DND-41 (cell line): ENCODE measurements around the gene KNCN.

Experiments used
- ATAC-seq: fragments of 200-7000 bp; cut with Tn5 transposase; 3 replicates; pipeline ENCODE4 v1.9.1; 2021; ENCODE audit warnings: low read depth; ENCODE audit not compliant: insufficient read depth
- DNase-seq: peaks from one replicate; pipeline ENCODE4 v3.0.0-alpha.2; 2020
- H2AFZ ChIP-seq: 2 replicates; pipeline ENCODE4 v1.6.0; 2012; ENCODE audit warnings: low read depth, low read length
- H3K27ac ChIP-seq: 2 replicates; pipeline ENCODE4 v1.5.1; 2012; ENCODE audit warnings: low read length, inconsistent platforms
- H3K27me3 ChIP-seq: fragments of 200-600 bp; sonication (generic); 2 replicates; pipeline ENCODE4 v1.6.0; 2012; ENCODE audit warnings: low read length, mild to moderate bottlenecking, inconsistent platforms; ENCODE audit not compliant: insufficient read depth, poor library complexity
- H3K36me3 ChIP-seq: 2 replicates; pipeline ENCODE4 v1.5.1; 2012; ENCODE audit warnings: low read length, inconsistent platforms; ENCODE audit not compliant: insufficient read depth
- H3K4me1 ChIP-seq: 2 replicates; pipeline ENCODE4 v1.5.1; 2012; ENCODE audit warnings: mild to moderate bottlenecking, low read length; ENCODE audit not compliant: insufficient read depth
- H3K4me2 ChIP-seq: 2 replicates; pipeline ENCODE4 v1.6.0; 2012; ENCODE audit warnings: mild to moderate bottlenecking, moderate library complexity, low read length, inconsistent platforms; ENCODE audit not compliant: insufficient read depth
- H3K4me3 ChIP-seq, 2 experiments: fragments of 200-600 bp in 1 of 2; shearing (Covaris generic) in 1 of 2; 2 replicates each; pipeline ENCODE4 v1.5.1; 2012 to 2016; ENCODE audit warnings: inconsistent platforms in 2 of 2, low read length in 2 of 2, mild to moderate bottlenecking in 2 of 2, low read depth in 1 of 2, moderate library complexity in 1 of 2
- H3K79me2 ChIP-seq: 2 replicates; pipeline ENCODE4 v1.6.0; 2012; ENCODE audit warnings: low read length, inconsistent platforms; ENCODE audit not compliant: insufficient read depth
- H3K9ac ChIP-seq: 2 replicates; pipeline ENCODE4 v1.6.0; 2012; ENCODE audit warnings: low read depth, mild to moderate bottlenecking, inconsistent platforms, low read length, moderate library complexity
- H3K9me3 ChIP-seq: 2 replicates; pipeline ENCODE4 v1.5.1; 2012; ENCODE audit warnings: low read length, moderate library complexity, mild to moderate bottlenecking, inconsistent platforms; ENCODE audit not compliant: insufficient read depth, severe bottlenecking
- H4K20me1 ChIP-seq: 2 replicates; pipeline ENCODE4 v1.6.0; 2012; ENCODE audit warnings: low read length; ENCODE audit not compliant: insufficient read depth
- EZH2 ChIP-seq: IDR thresholded peaks from 3 replicates; pipeline ENCODE4 v1.6.1; 2012; ENCODE audit warnings: borderline replicate concordance, low read depth, mild to moderate bottlenecking, moderate library complexity, low read length, inconsistent platforms; ENCODE audit not compliant: severe bottlenecking
- TF ChIP-seq, protein P1 (sequence below): IDR thresholded peaks from 2 replicates; pipeline ENCODE4 v1.5.1; 2012; ENCODE audit warnings: borderline replicate concordance, low read length, moderate library complexity, mild to moderate bottlenecking; ENCODE audit not compliant: poor library complexity, severe bottlenecking; ENCODE audit errors: extremely low read depth

The KNCN gene

DNA sequence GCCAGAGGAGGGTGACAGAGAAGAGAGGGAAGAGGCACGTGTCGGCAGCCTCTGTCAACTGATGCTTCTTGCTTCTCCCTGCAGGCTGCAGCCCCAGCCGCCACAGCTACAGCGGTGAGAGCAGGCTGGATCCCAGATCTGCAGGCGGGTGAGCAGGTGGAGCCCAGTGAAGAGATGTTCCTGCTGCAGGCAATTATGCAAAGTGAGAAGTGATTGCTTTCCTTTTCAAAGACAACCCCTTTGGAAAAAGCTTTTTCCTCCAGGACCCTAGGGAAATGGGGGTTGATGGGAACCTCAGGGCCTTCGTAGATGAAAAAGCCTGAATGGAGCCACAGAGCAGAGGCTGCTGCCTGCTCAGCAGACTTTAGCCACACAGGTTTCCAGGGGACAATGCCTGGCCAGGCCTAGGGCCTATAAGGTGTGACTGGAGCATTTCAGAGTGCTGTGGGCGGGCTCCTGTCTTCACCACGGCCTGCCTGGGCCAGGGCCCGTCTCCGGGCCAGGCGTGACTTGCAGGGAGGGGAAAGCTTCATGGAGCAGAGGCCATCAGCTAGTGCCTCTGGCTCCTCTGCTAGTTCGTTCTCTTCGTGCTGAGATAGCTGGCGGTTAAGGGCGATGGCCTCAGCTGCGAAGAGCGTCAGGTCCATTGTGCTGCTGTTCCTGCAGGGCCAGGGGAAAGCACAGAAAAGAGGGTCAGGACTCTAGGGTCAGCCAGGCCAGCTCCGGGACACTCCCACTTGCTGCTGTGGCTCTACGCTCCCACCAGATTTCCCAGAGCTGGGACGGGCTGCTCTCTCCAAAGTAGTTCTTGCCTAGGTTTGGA, 6.9 kb upstream of the KNCN start:
- Histone ChIP-seq H3K9ac (no peak overlapping the region), H3K27me3 (no peaks in the 10 kb centered on the region), H3K4me3 (no peak overlapping the region), H4K20me1 (no peaks in the 10 kb centered on the region), H3K79me2 (no peaks in the 10 kb centered on the region), H3K9me3 (no peaks in the 10 kb centered on the region), H3K27ac (no peak overlapping the region), H3K4me1 (no peaks in the 10 kb centered on the region), H3K36me3 (no peaks in the 10 kb centered on the region; the same call in 1 of the 2 replicates), H3K4me2 (no peak overlapping the region), H2AFZ (no peak overlapping the region)
- DNase-seq, result no peak
- no peak for TF ChIP-seq EZH2
- TF ChIP-seq, protein P1, sequence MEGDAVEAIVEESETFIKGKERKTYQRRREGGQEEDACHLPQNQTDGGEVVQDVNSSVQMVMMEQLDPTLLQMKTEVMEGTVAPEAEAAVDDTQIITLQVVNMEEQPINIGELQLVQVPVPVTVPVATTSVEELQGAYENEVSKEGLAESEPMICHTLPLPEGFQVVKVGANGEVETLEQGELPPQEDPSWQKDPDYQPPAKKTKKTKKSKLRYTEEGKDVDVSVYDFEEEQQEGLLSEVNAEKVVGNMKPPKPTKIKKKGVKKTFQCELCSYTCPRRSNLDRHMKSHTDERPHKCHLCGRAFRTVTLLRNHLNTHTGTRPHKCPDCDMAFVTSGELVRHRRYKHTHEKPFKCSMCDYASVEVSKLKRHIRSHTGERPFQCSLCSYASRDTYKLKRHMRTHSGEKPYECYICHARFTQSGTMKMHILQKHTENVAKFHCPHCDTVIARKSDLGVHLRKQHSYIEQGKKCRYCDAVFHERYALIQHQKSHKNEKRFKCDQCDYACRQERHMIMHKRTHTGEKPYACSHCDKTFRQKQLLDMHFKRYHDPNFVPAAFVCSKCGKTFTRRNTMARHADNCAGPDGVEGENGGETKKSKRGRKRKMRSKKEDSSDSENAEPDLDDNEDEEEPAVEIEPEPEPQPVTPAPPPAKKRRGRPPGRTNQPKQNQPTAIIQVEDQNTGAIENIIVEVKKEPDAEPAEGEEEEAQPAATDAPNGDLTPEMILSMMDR, result no peak
- ATAC-seq, result no peak

DNA sequence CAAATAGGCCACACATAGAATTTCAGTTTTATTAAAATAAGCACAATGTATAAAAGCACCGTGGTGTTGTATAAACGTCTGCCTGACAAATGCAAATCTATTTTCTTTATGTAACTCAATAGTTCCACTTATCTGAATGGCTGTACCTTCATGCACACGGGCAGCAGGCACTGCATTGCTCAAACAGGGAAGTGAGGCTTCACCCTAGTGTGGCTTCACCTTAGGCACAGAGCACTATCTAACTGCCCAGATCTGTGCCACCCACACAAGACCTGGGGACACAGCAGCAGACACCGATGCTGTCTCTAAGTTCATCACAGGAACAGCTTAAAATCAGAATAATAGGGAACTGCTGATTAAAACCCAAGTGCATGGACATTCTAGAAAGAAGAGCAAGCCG, 6.0 kb upstream of the KNCN start:
- no peaks in the 10 kb centered on the region; the same call in 1 of the 2 replicates for H3K36me3 ChIP-seq

DNA sequence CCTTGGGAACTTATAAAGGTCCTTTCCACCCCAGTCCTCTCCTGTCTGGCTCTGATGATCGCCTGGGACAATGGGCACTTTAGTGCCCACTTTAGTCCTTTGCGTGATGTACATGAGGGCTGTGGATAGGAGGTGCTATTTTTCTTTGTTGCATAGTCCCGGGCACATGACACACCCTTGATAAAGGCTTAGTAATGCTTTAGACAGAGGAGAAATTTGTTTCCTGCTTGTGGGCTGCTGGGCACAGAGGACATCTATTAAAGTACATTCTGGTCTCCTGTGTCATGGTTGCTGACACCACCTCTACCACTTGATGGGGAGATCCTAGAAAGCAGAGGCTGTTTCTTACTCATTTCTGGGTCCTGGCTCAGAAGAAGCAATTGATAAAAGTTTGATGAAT, 5.4 kb upstream of the KNCN start:
- Histone ChIP-seq H3K9me3 (no peaks in the 10 kb centered on the region), H3K79me2 (no peaks in the 10 kb centered on the region), H4K20me1 (no peaks in the 10 kb centered on the region), H2AFZ (no peak overlapping the region), H3K36me3 (no peaks in the 10 kb centered on the region; the same call in 1 of the 2 replicates), H3K4me1 (no peaks in the 10 kb centered on the region), H3K27ac (no peak overlapping the region), H3K4me2 (no peak overlapping the region), H3K27me3 (no peaks in the 10 kb centered on the region), H3K9ac (no peak overlapping the region), H3K4me3 (no peak overlapping the region)
- DNase-seq (no peak), ATAC-seq (no peak)
- no peak for TF ChIP-seq EZH2
- TF ChIP-seq, protein P1, result no peak

More for the DNA sequence above, 6.0 kb upstream of the KNCN start:
- Histone ChIP-seq H3K9ac (no peak overlapping the region), H3K79me2 (no peaks in the 10 kb centered on the region), H3K9me3 (no peaks in the 10 kb centered on the region), H3K4me2 (no peak overlapping the region), H2AFZ (no peak overlapping the region), H4K20me1 (no peaks in the 10 kb centered on the region), H3K27ac (no peak overlapping the region), H3K27me3 (no peaks in the 10 kb centered on the region), H3K4me1 (no peaks in the 10 kb centered on the region), H3K4me3 (no peak overlapping the region)
- TF ChIP-seq, protein P1, result no peak
- TF ChIP-seq EZH2, result no peak
- DNase-seq (no peak), ATAC-seq (no peak)
